Left lung (tissue), 10 donors: ENCODE data around the gene GOLT1A. TPM values are rescaled to one million over a fixed set of nuclear protein-coding genes. Genes with fewer than 3 reads are reported as not detected.

Experiments used
- ATAC-seq: fragments of 200-7000 bp; cut with Tn5 transposase; one replicate; pipeline ENCODE4 v1.9.1; 2020; ENCODE audit warnings: moderate library complexity
- DNase-seq, 4 donors: peaks; one replicate each; pipeline ENCODE4 v3.0.0-alpha.2; 2013 to 2020
- H3K27ac ChIP-seq, 2 donors: fragments of 200-600 bp; sonication (generic) in 1 of 2; one replicate each; pipeline versions ENCODE4 v1.5.0 to v1.8.0; 2020 to 2021
- H3K27me3 ChIP-seq, 2 donors: fragments of 200-600 bp; sonication (generic) in 1 of 2; one replicate each; pipeline versions ENCODE4 v1.5.0 to v1.8.0; 2020 to 2021
- H3K36me3 ChIP-seq, 2 donors: fragments of 200-600 bp; sonication (generic) in 1 of 2; one replicate each; pipeline versions ENCODE4 v1.5.0 to v1.8.0; 2020 to 2021
- H3K4me1 ChIP-seq, 2 donors: fragments of 200-600 bp; one replicate each; pipeline ENCODE4 v1.8.0; 2021
- H3K4me3 ChIP-seq, 2 donors: fragments of 200-600 bp; sonication (generic) in 1 of 2; one replicate each; pipeline versions ENCODE4 v1.5.0 to v1.8.0; 2020 to 2021; ENCODE audit warnings: mild to moderate bottlenecking in 1 of 2
- H3K9me3 ChIP-seq, 2 donors: fragments of 200-600 bp; sonication (generic) in 1 of 2; one replicate each; pipeline versions ENCODE4 v1.5.0 to v1.8.0; 2020 to 2021
- CTCF ChIP-seq, 2 donors: fragments of 200-600 bp; sonication (generic) in 1 of 2; IDR thresholded peaks; one replicate each; pipeline versions ENCODE4 v1.5.0 to v1.8.0; 2021; ENCODE audit warnings: antibody characterized with exemption in 2 of 2
- intact Hi-C, 2 donors: fragments of 100-400 bp; cut with DNase I; formaldehyde crosslinking; loops; one replicate each; pipeline versions ENCODE4 v1.11.2 to v1.14.2; 2022
- polyA plus RNA-seq, 6 donors: library from polyadenylated mRNA; unstranded; fragments of 120-200 nt; gene quantifications; one replicate each; pipeline ENCODE4 v1.2.1, GENCODE V29; 2013; ENCODE audit not compliant: insufficient read length in 6 of 6
- total RNA-seq, 2 donors: library from RNA; stranded (reverse); fragmentation: NEBNext Ultra II Directional; extraction: Animal tissue kit (Norgen Biotek cat#: 25700); gene quantifications; one replicate each; pipeline ENCODE4 v1.2.1, GENCODE V29; 2021
- donor health status: DM: no; HTN: yes; CAD: no.
- donor health status: DM: no; HTN: no; CAD: no.

GOLT1A gene
- total and polyA plus RNA-seq, 8 donors, result 4.4 to 22.6 (median 9.2) TPM

GRCh38 chr1:204218552-204218951 is 4.8 kb upstream of the GOLT1A start:
- no peak for TF ChIP-seq CTCF (IDR thresholded peaks at IDR 0.05)
- Histone ChIP-seq H3K27ac (no peak overlapping the region), H3K36me3 (no peaks in the 10 kb centered on the region), H3K4me3 (no peak overlapping the region), H3K4me1 (peaks cover 7% of the 10 kb centered on the region in 2 donors), H3K9me3 (no peaks in the 10 kb centered on the region), H3K27me3 (peaks cover 0 to 7% of the 10 kb centered on the region in 2 donors)
- no peak for ATAC-seq
- intact Hi-C loops, result no loop called here
- DNase-seq, result no peak

- Histone ChIP-seq H3K27me3 (peaks cover 0 to 10% of the 10 kb centered on the region in 2 donors), H3K4me1 (peaks cover 7% of the 10 kb centered on the region in 2 donors), H3K36me3 (no peaks in the 10 kb centered on the region), H3K27ac (no peak overlapping the region), H3K9me3 (no peaks in the 10 kb centered on the region), H3K4me3 (no peak overlapping the region)
- intact Hi-C loops, result no loop called here
- DNase-seq, result no peak
- no peak for TF ChIP-seq CTCF (IDR thresholded peaks at IDR 0.05)
- no peak for ATAC-seq
Measured at GRCh38 chr1:204217648-204218000, 3.8 kb upstream of the GOLT1A start.

- no peak overlapping the region for H3K27ac ChIP-seq
Measured at GRCh38 chr1:204216880-204217647, 3.3 kb upstream of the GOLT1A start.

GRCh38 chr1:204216236-204216635 is 2.4 kb upstream of the GOLT1A start:
- TF ChIP-seq CTCF (IDR thresholded peaks at IDR 0.05), result no peak
- intact Hi-C loops, result no loop called here
- H3K9me3 ChIP-seq, result no peaks in the 10 kb centered on the region
- peaks cover 7% of the 10 kb centered on the region in 2 donors for H3K4me1 ChIP-seq
- H3K36me3 ChIP-seq, result no peaks in the 10 kb centered on the region
- DNase-seq (no peak), ATAC-seq (no peak)
- H3K27ac ChIP-seq, result no peak overlapping the region
- H3K27me3 ChIP-seq, result peaks cover 0 to 10% of the 10 kb centered on the region in 2 donors
- no peak overlapping the region for H3K4me3 ChIP-seq

More at GRCh38 chr1:204216880-204217647, 3.3 kb upstream of the GOLT1A start:
- intact Hi-C loops, result no loop called here
- no peaks in the 10 kb centered on the region for H3K36me3 ChIP-seq
- ATAC-seq, result no peak
- H3K9me3 ChIP-seq, result no peaks in the 10 kb centered on the region
- peaks cover 7% of the 10 kb centered on the region in 2 donors for H3K4me1 ChIP-seq
- H3K4me3 ChIP-seq, result no peak overlapping the region
- TF ChIP-seq CTCF (IDR thresholded peaks at IDR 0.05), result no peak
- H3K27me3 ChIP-seq, result peaks cover 0 to 10% of the 10 kb centered on the region in 2 donors
- DNase-seq, result no peak

- DNase-seq (no peak), ATAC-seq (no peak)
- no peaks in the 10 kb centered on the region for H3K36me3 ChIP-seq
- TF ChIP-seq CTCF (IDR thresholded peaks at IDR 0.05), result no peak
- peaks cover 0 to 10% of the 10 kb centered on the region in 2 donors for H3K27me3 ChIP-seq
- no peaks in the 10 kb centered on the region for H3K9me3 ChIP-seq
- peak overlapping the region in 1 of 2 donors; percentile 38 for H3K4me3 ChIP-seq
- intact Hi-C loops, result loop anchor here in 1 of 2 donors (5.0 kb wide), 1 partner anchor 155 kb away; no protein-coding TSS in a partner anchor
- no peak overlapping the region for H3K27ac ChIP-seq
- H3K4me1 ChIP-seq, result peaks cover 7% of the 10 kb centered on the region in 2 donors
Measured at GRCh38 chr1:204212715-204213114, 1.1 kb downstream of the GOLT1A start.
